ENCODE results near the gene LRRN3. TPM values are rescaled to one million over a fixed set of nuclear protein-coding genes. Genes with fewer than 3 reads are reported as not detected.

The LRRN3 gene
- polyA plus RNA-seq (2013, experiment 1 of 2): 2.2 TPM
- 2.0 TPM for polyA plus RNA-seq (2013, experiment 2 of 2)

- H2AK5ac ChIP-seq (ENCODE audit: low read depth, low read length): no peak within 1 kb of the TSS
- H2BK5ac ChIP-seq (ENCODE audit: low read length): no peak within 1 kb of the TSS
- H3K9ac ChIP-seq (ENCODE audit: low read depth, low read length, poor library complexity): no peak within 1 kb of the TSS
- no peaks in the 10 kb centered on the region for H3K9me3 ChIP-seq (replicated peaks in 1 of 2; ENCODE audit: control insufficient read depth in 2 of 2, insufficient read depth in 1 of 2, low read depth in 1 of 2, low read length in 2 of 2)
- no peak for DNase-seq (ENCODE audit: low spot score)
- H3K79me1 ChIP-seq (ENCODE audit: low read depth, low read length): no peaks in the 10 kb centered on the region
- H2BK120ac ChIP-seq (ENCODE audit: low read depth, low read length): no peak within 1 kb of the TSS
- H3K4me3 ChIP-seq (ENCODE audit: low read length in 2 of 2): peak within 1 kb of the TSS in 1 of 2 donors; percentile 59
- no CpG with 5 or more reads among the region's 6 CpGs for WGBS, 2 donors (ENCODE audit: extremely low coverage in 2 of 2, insufficient read length in 2 of 2, insufficient replicate concordance in 1 of 2)
- H3K4me1 ChIP-seq (ENCODE audit: control insufficient read depth in 2 of 2, insufficient read depth in 1 of 2, low read depth in 1 of 2, low read length in 2 of 2): peaks cover 11 to 13% of the 10 kb centered on the region in 2 donors
- no peak within 1 kb of the TSS for H2BK15ac ChIP-seq (ENCODE audit: low read length)
- H4K8ac ChIP-seq (ENCODE audit: low read depth, low read length): no peak within 1 kb of the TSS
- H3K27me3 ChIP-seq (ENCODE audit: control insufficient read depth in 3 of 3, insufficient read depth in 3 of 3, low read depth in 1 of 3, low read length in 3 of 3): no peaks in the 10 kb centered on the region
- H3K14ac ChIP-seq (ENCODE audit: low read length): no peak within 1 kb of the TSS
- no peak within 1 kb of the TSS for H3K23ac ChIP-seq (ENCODE audit: low read depth, low read length, poor library complexity)
- peak within 1 kb of the TSS; percentile 34 for H3K27ac ChIP-seq (replicated peaks; ENCODE audit: low read length)
- no peak within 1 kb of the TSS for H3K18ac ChIP-seq (ENCODE audit: low read length)
- no peak within 1 kb of the TSS for H2BK12ac ChIP-seq (ENCODE audit: low read length)
- H3K4me2 ChIP-seq (ENCODE audit: insufficient read depth, low read length, poor library complexity, severe bottlenecking): peak within 1 kb of the TSS; percentile 41
- H3K36me3 ChIP-seq (replicated peaks in 1 of 2; ENCODE audit: control insufficient read depth in 2 of 2, insufficient read depth in 2 of 2, low read length in 2 of 2): no peaks in the 10 kb centered on the region
- no peak within 1 kb of the TSS for H4K91ac ChIP-seq (ENCODE audit: low read depth, low read length, poor library complexity)
- H3K4ac ChIP-seq (ENCODE audit: low read length): no peak within 1 kb of the TSS
- H2AFZ ChIP-seq (ENCODE audit: low read length): peak within 1 kb of the TSS; percentile 64
Observed at GRCh38 chr7:111090846-111091245, at the start of gene LRRN3. Gene LRRN3 (plus strand): TSS chr7:111091127. CDS start chr7:111122773, 31,646 bp downstream.

- no peak overlapping the region for H4K91ac ChIP-seq (ENCODE audit: low read depth, low read length, poor library complexity)
- no peak overlapping the region for H2BK120ac ChIP-seq (ENCODE audit: low read depth, low read length)
- no peak overlapping the region for H3K27ac ChIP-seq (replicated peaks; ENCODE audit: low read length)
- no peak overlapping the region for H2AK5ac ChIP-seq (ENCODE audit: low read depth, low read length)
- WGBS, 2 donors (ENCODE audit: extremely low coverage in 2 of 2, insufficient read length in 2 of 2, insufficient replicate concordance in 1 of 2): no CpG with 5 or more reads among the region's 2 CpGs
- H3K79me1 ChIP-seq (ENCODE audit: low read depth, low read length): no peaks in the 10 kb centered on the region
- H2BK5ac ChIP-seq (ENCODE audit: low read length): no peak overlapping the region
- H3K36me3 ChIP-seq (replicated peaks in 1 of 2; ENCODE audit: control insufficient read depth in 2 of 2, insufficient read depth in 2 of 2, low read length in 2 of 2): no peaks in the 10 kb centered on the region
- no peak overlapping the region for H2BK12ac ChIP-seq (ENCODE audit: low read length)
- H3K27me3 ChIP-seq (ENCODE audit: control insufficient read depth in 3 of 3, insufficient read depth in 3 of 3, low read depth in 1 of 3, low read length in 3 of 3): no peaks in the 10 kb centered on the region
- H3K4ac ChIP-seq (ENCODE audit: low read length): no peak overlapping the region
- no peak overlapping the region for H2BK15ac ChIP-seq (ENCODE audit: low read length)
- H2AFZ ChIP-seq (ENCODE audit: low read length): peak overlapping the region; percentile 3
- no peak overlapping the region for H3K9ac ChIP-seq (ENCODE audit: low read depth, low read length, poor library complexity)
- no peaks in the 10 kb centered on the region for H3K9me3 ChIP-seq (replicated peaks in 1 of 2; ENCODE audit: control insufficient read depth in 2 of 2, insufficient read depth in 1 of 2, low read depth in 1 of 2, low read length in 2 of 2)
- H3K4me2 ChIP-seq (ENCODE audit: insufficient read depth, low read length, poor library complexity, severe bottlenecking): no peak overlapping the region
- H3K23ac ChIP-seq (ENCODE audit: low read depth, low read length, poor library complexity): no peak overlapping the region
- no peak overlapping the region for H4K8ac ChIP-seq (ENCODE audit: low read depth, low read length)
- no peak for DNase-seq (ENCODE audit: low spot score)
- no peak overlapping the region for H3K4me3 ChIP-seq (ENCODE audit: low read length in 2 of 2)
- no peak overlapping the region for H3K14ac ChIP-seq (ENCODE audit: low read length)
- H3K4me1 ChIP-seq (ENCODE audit: control insufficient read depth in 2 of 2, insufficient read depth in 1 of 2, low read depth in 1 of 2, low read length in 2 of 2): no peaks in the 10 kb centered on the region
- H3K18ac ChIP-seq (ENCODE audit: low read length): no peak overlapping the region
Observed at GRCh38 chr7:111041577-111041976, 49.4 kb upstream of the LRRN3 start.

GRCh38 chr7:111042842-111043241 is 48.1 kb upstream of the LRRN3 start:
- Histone ChIP-seq H3K18ac (ENCODE audit: low read length) (no peak overlapping the region), H3K4ac (ENCODE audit: low read length) (no peak overlapping the region), H3K27ac (replicated peaks; ENCODE audit: low read length) (no peak overlapping the region), H2BK12ac (ENCODE audit: low read length) (no peak overlapping the region), H3K9ac (ENCODE audit: low read depth, low read length, poor library complexity) (no peak overlapping the region), H2BK15ac (ENCODE audit: low read length) (no peak overlapping the region), H2AFZ (ENCODE audit: low read length) (no peak overlapping the region), H2BK120ac (ENCODE audit: low read depth, low read length) (no peak overlapping the region), H4K8ac (ENCODE audit: low read depth, low read length) (no peak overlapping the region), H3K9me3 (replicated peaks in 1 of 2; ENCODE audit: control insufficient read depth in 2 of 2, insufficient read depth in 1 of 2, low read depth in 1 of 2, low read length in 2 of 2) (no peaks in the 10 kb centered on the region), H3K4me3 (ENCODE audit: low read length in 2 of 2) (no peak overlapping the region), H3K14ac (ENCODE audit: low read length) (no peak overlapping the region), H2BK5ac (ENCODE audit: low read length) (no peak overlapping the region), H3K36me3 (replicated peaks in 1 of 2; ENCODE audit: control insufficient read depth in 2 of 2, insufficient read depth in 2 of 2, low read length in 2 of 2) (no peaks in the 10 kb centered on the region), H2AK5ac (ENCODE audit: low read depth, low read length) (no peak overlapping the region), H3K27me3 (ENCODE audit: control insufficient read depth in 3 of 3, insufficient read depth in 3 of 3, low read depth in 1 of 3, low read length in 3 of 3) (no peaks in the 10 kb centered on the region), H3K4me1 (ENCODE audit: control insufficient read depth in 2 of 2, insufficient read depth in 1 of 2, low read depth in 1 of 2, low read length in 2 of 2) (no peaks in the 10 kb centered on the region), H3K79me1 (ENCODE audit: low read depth, low read length) (no peaks in the 10 kb centered on the region), H3K4me2 (ENCODE audit: insufficient read depth, low read length, poor library complexity, severe bottlenecking) (no peak overlapping the region), H4K91ac (ENCODE audit: low read depth, low read length, poor library complexity) (no peak overlapping the region), H3K23ac (ENCODE audit: low read depth, low read length, poor library complexity) (no peak overlapping the region)
- no CpG with 5 or more reads among the region's 2 CpGs for WGBS, 2 donors (ENCODE audit: extremely low coverage in 2 of 2, insufficient read length in 2 of 2, insufficient replicate concordance in 1 of 2)
- no peak for DNase-seq (ENCODE audit: low spot score)

- Histone ChIP-seq H2BK15ac (ENCODE audit: low read length) (no peak overlapping the region), H2AFZ (ENCODE audit: low read length) (no peak overlapping the region), H3K18ac (ENCODE audit: low read length) (no peak overlapping the region), H2BK12ac (ENCODE audit: low read length) (no peak overlapping the region), H3K23ac (ENCODE audit: low read depth, low read length, poor library complexity) (no peak overlapping the region), H2AK5ac (ENCODE audit: low read depth, low read length) (no peak overlapping the region), H2BK5ac (ENCODE audit: low read length) (no peak overlapping the region), H3K9ac (ENCODE audit: low read depth, low read length, poor library complexity) (no peak overlapping the region), H3K36me3 (replicated peaks in 1 of 2; ENCODE audit: control insufficient read depth in 2 of 2, insufficient read depth in 2 of 2, low read length in 2 of 2) (no peaks in the 10 kb centered on the region), H4K8ac (ENCODE audit: low read depth, low read length) (no peak overlapping the region), H4K91ac (ENCODE audit: low read depth, low read length, poor library complexity) (no peak overlapping the region), H3K4me1 (ENCODE audit: control insufficient read depth in 2 of 2, insufficient read depth in 1 of 2, low read depth in 1 of 2, low read length in 2 of 2) (no peaks in the 10 kb centered on the region), H3K4ac (ENCODE audit: low read length) (no peak overlapping the region), H3K79me1 (ENCODE audit: low read depth, low read length) (no peaks in the 10 kb centered on the region), H3K4me2 (ENCODE audit: insufficient read depth, low read length, poor library complexity, severe bottlenecking) (no peak overlapping the region), H2BK120ac (ENCODE audit: low read depth, low read length) (no peak overlapping the region), H3K14ac (ENCODE audit: low read length) (no peak overlapping the region), H3K27me3 (ENCODE audit: control insufficient read depth in 3 of 3, insufficient read depth in 3 of 3, low read depth in 1 of 3, low read length in 3 of 3) (no peaks in the 10 kb centered on the region), H3K27ac (replicated peaks; ENCODE audit: low read length) (no peak overlapping the region), H3K9me3 (replicated peaks in 1 of 2; ENCODE audit: control insufficient read depth in 2 of 2, insufficient read depth in 1 of 2, low read depth in 1 of 2, low read length in 2 of 2) (no peaks in the 10 kb centered on the region), H3K4me3 (ENCODE audit: low read length in 2 of 2) (no peak overlapping the region)
- no CpG with 5 or more reads among the region's 1 CpG for WGBS, 2 donors (ENCODE audit: extremely low coverage in 2 of 2, insufficient read length in 2 of 2, insufficient replicate concordance in 1 of 2)
- no peak for DNase-seq (ENCODE audit: low spot score)
Observed at GRCh38 chr7:111043561-111043960, 47.4 kb upstream of the LRRN3 start.
